ENCODE results near the gene ZNF444.

ZNF444 gene

DNA sequence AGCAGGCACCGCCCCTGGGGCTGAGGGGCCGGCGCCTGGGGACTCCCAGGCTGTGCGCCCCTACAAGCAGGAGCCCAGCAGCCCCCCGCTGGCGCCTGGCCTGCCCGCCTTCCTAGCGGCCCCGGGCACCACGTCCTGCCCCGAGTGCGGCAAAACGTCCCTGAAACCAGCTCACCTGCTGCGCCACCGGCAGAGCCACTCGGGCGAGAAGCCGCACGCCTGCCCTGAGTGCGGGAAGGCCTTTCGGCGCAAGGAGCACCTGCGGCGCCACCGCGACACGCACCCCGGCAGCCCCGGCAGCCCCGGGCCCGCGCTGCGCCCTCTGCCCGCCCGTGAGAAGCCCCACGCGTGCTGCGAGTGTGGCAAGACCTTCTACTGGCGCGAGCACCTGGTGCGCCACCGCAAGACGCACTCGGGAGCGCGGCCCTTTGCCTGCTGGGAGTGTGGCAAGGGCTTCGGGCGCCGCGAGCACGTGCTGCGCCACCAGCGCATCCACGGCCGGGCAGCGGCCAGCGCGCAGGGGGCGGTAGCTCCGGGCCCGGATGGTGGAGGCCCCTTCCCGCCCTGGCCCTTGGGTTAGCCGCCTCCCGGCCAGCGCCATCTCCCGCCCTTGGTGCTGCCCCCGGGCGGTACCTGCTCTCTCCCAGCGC lies 18.7 kb downstream of the ZNF444 start:
- TF ChIP-seq, protein P1, sequence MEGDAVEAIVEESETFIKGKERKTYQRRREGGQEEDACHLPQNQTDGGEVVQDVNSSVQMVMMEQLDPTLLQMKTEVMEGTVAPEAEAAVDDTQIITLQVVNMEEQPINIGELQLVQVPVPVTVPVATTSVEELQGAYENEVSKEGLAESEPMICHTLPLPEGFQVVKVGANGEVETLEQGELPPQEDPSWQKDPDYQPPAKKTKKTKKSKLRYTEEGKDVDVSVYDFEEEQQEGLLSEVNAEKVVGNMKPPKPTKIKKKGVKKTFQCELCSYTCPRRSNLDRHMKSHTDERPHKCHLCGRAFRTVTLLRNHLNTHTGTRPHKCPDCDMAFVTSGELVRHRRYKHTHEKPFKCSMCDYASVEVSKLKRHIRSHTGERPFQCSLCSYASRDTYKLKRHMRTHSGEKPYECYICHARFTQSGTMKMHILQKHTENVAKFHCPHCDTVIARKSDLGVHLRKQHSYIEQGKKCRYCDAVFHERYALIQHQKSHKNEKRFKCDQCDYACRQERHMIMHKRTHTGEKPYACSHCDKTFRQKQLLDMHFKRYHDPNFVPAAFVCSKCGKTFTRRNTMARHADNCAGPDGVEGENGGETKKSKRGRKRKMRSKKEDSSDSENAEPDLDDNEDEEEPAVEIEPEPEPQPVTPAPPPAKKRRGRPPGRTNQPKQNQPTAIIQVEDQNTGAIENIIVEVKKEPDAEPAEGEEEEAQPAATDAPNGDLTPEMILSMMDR (IDR thresholded peaks at IDR 0.05; ENCODE audit: control insufficient read depth, insufficient read depth, low read depth, low read length, missing control alignments): no peak
- no peak for DNase-seq (ENCODE audit: low read depth)
- no peak overlapping the region for H3K4me3 ChIP-seq (ENCODE audit: control insufficient read depth, low read depth, low read length)

DNA sequence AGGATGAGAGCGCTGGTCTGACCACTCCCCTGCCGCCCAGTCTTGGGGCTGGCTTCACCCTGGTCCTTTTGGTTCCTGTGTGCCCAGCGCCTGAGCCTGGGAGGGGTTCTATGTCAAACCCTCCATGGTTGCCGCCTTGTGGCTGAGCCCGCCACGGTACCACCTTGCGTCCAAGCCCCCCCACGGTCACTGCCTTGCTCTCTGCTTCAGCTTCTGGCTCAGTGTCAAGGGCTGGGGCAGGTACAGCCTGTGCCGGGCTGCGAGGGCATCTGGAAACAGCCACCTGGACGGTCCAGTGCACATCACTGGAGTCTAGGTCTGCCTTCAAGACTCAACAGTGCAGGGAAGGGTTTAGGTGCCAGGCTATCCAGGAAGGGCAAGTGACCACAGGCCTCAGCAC lies 20.4 kb downstream of the ZNF444 start:
- TF ChIP-seq, protein P1 (IDR thresholded peaks at IDR 0.05; ENCODE audit: control insufficient read depth, insufficient read depth, low read depth, low read length, missing control alignments): no peak
- H3K4me3 ChIP-seq (ENCODE audit: control insufficient read depth, low read depth, low read length): no peak overlapping the region
- no peak for DNase-seq (ENCODE audit: low read depth)

DNA sequence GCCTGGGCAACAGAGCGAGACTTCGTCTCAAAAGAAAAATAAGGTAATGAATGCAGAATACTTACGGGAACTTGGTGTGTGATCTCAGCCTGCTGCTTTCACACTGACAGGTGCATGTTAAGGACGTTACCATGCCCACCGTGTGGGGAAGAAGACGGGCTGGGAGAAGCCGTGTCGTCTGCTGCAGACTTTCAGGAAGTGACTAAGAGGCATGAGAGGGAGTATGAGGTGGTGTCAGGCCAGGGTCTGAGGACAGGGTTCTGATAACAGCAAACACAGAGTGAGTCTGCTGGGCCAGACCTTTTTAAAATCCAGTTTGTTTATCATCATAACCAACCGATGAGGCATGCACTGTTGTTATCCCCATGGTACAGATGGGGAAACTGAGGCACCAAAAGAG lies 21.2 kb downstream of the ZNF444 start:
- TF ChIP-seq, protein P1 (IDR thresholded peaks at IDR 0.05; ENCODE audit: control insufficient read depth, insufficient read depth, low read depth, low read length, missing control alignments): no peak
- no peak overlapping the region for H3K4me3 ChIP-seq (ENCODE audit: control insufficient read depth, low read depth, low read length)
- no peak for DNase-seq (ENCODE audit: low read depth)

DNA sequence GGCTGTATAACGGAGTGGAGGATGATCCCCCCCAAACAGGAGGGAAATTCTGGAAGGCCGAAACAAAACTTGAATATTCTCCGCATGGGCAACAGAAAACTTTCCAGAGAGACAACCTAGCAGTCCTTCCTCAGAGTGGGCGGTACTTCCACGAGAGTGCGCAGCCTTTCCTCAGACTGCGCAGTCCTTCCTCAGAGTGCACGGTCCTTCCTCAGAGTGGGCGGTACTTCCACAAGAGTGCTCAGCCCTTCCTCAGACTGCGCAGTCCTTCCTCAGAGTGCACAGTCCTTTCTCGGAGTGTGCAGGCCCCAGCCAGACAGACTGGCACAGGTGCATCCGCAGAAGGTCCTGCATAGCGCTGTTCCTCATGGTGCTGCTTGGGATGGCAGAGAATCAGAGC lies 22.0 kb downstream of the ZNF444 start:
- H3K4me3 ChIP-seq (ENCODE audit: control insufficient read depth, low read depth, low read length): no peak overlapping the region
- no peak for DNase-seq (ENCODE audit: low read depth)
- TF ChIP-seq, protein P1 (IDR thresholded peaks at IDR 0.05; ENCODE audit: control insufficient read depth, insufficient read depth, low read depth, low read length, missing control alignments): no peak

DNA sequence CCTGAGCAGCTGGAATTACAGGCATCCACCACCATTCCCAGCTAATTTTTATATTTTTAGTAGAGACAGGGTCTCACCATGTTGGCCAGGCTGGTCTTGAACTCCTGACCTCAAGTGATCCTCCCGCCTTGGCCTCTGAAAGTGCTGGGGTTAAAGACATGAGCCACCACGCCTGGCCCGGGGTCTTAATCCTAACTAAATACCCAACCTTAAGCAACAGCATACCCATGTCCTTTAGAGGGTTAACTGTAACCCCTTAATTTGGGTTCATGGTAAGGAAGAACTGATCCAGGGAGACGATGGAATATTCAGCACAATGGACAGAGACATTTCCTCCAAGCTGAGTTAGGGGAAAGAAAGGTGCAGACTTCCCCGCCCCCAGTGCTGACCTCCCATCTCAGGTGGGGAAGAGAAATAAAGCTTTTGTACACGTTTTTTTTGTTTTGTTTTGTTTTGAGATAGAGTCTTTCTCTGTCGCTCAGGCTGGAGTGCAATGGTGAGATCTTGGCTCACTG lies 26.0 kb downstream of the ZNF444 start:
- DNase-seq (ENCODE audit: low read depth): no peak
- TF ChIP-seq, protein P1 (IDR thresholded peaks at IDR 0.05; ENCODE audit: control insufficient read depth, insufficient read depth, low read depth, low read length, missing control alignments): no peak

DNA sequence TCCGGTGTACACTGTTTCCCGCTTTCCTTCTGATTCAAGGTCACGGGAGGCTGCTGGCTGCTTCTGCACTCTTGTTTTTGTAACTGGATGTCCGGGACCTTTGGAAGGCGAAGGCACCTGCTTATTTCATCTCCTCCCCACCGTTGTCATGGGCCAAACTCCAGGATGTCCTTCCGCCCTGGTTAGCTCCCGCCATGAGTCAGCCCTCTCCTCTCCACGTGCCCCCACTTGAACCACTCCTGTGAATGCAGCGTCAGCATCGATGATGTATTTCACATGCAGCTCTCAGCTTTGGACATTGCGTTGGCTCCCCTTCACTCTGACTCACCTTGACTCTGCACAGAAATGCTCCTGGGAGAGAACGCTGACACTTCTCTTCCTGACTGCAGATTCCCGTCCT lies 29.2 kb downstream of the ZNF444 start:
- no peak overlapping the region for H3K4me3 ChIP-seq (ENCODE audit: control insufficient read depth, low read depth, low read length)
- peak; percentile 5 for DNase-seq (ENCODE audit: low read depth)

More for the DNA sequence above, 26.0 kb downstream of the ZNF444 start:
- no peak overlapping the region for H3K4me3 ChIP-seq (ENCODE audit: control insufficient read depth, low read depth, low read length)

More for the DNA sequence above, 29.2 kb downstream of the ZNF444 start:
- TF ChIP-seq, protein P1 (IDR thresholded peaks at IDR 0.05; ENCODE audit: control insufficient read depth, insufficient read depth, low read depth, low read length, missing control alignments): no peak

Data from AG09309 (cell line).